GM12874 (cell line): ENCODE data around the gene NOL7.

Experiments
- CTCF ChIP-seq: IDR thresholded peaks from 2 replicates; pipeline ENCODE4 v1.5.1; 2011; ENCODE audit warnings: low read depth, mild to moderate bottlenecking, control low read depth, low read length, moderate library complexity; ENCODE audit not compliant: insufficient read depth

NOL7 gene

GRCh38 chr6:13574149-13574570 lies 41.0 kb upstream of the NOL7 start:
- TF ChIP-seq CTCF, result peak; percentile 58

GRCh38 chr6:13574571-13575376 lies 40.4 kb upstream of the NOL7 start, which contains the start of gene SIRT5:
SIRT5 (plus strand) TSS chr6:13574601; CDS start chr6:13584111, 9,510 bp downstream.
- TF ChIP-seq CTCF, result peak; percentile 70; the same call in 1 of the 2 replicates

- TF ChIP-seq CTCF, result no peak; the same call in 1 of the 2 replicates
Measured at GRCh38 chr6:13575377-13575775, 39.8 kb upstream of the NOL7 start.

- TF ChIP-seq CTCF, result no peak
Measured at GRCh38 chr6:13576017-13576416, 39.1 kb upstream of the NOL7 start.

- TF ChIP-seq CTCF, result no peak
Measured at GRCh38 chr6:13577926-13578325, 37.2 kb upstream of the NOL7 start.

GRCh38 chr6:13579911-13580310 lies 35.2 kb upstream of the NOL7 start:
- no peak for TF ChIP-seq CTCF

- no peak for TF ChIP-seq CTCF
Measured at GRCh38 chr6:13581700-13582229, 33.4 kb upstream of the NOL7 start.
